ENCODE results near the gene INPP4A. TPM values are rescaled to one million over a fixed set of nuclear protein-coding genes. Genes with fewer than 3 reads are reported as not detected.
A peak's percentile ranks its signal among the peaks of the same experiment; 100 is the strongest.

Gene INPP4A
- polyA plus RNA-seq, 1 donor from 2014 or later = 51.4 TPM

- Histone ChIP-seq H3K79me2 (replicated peaks; ENCODE audit: insufficient read depth, low read length) (peaks cover 56% of the 10 kb centered on the region), H3K36me3 (ENCODE audit: insufficient read depth, low read length) (no peaks in the 10 kb centered on the region), H3K27me3 (ENCODE audit: insufficient read depth, low read depth, low read length) (no peaks in the 10 kb centered on the region), H3K9ac (ENCODE audit: low read length) (peak within 1 kb of the TSS; percentile 96), H3K9me3 (ENCODE audit: low read length) (no peaks in the 10 kb centered on the region), H3K4me3 (ENCODE audit: low read length) (peak within 1 kb of the TSS; percentile 86), H3F3A (ENCODE audit: insufficient read depth, low read length, poor library complexity, severe bottlenecking) (no peaks in the 10 kb centered on the region), H3K9me2 (ENCODE audit: insufficient read depth, low read length) (no peaks in the 10 kb centered on the region), H4K20me1 (ENCODE audit: insufficient read depth) (no peaks in the 10 kb centered on the region), H3K27ac (ENCODE audit: low read length) (peak within 1 kb of the TSS; percentile 94), H2AFZ (ENCODE audit: low read depth, low read length) (peak within 1 kb of the TSS; percentile 85), H3K4me2 (ENCODE audit: low read length) (peak within 1 kb of the TSS; percentile 70)
- peak; percentile 82 for TF ChIP-seq TAF1 (IDR thresholded peaks at IDR 0.05; ENCODE audit: low read depth)
- TF ChIP-seq EP300 (conservative IDR thresholded peaks at IDR 0.05; ENCODE audit: poor library complexity, severe bottlenecking) = peak; percentile 53
- TF ChIP-seq SMC3 (conservative IDR thresholded peaks at IDR 0.05; ENCODE audit: poor library complexity) = peak; percentile 67
- TF ChIP-seq RAD21 (conservative IDR thresholded peaks at IDR 0.05) = no peak
- peak; percentile 91 for TF ChIP-seq REST (IDR thresholded peaks at IDR 0.05; ENCODE audit: borderline replicate concordance)
- peak; percentile 92 for TF ChIP-seq MXI1 (conservative IDR thresholded peaks at IDR 0.05; ENCODE audit: poor library complexity, severe bottlenecking)
- TF ChIP-seq POLR2AphosphoS5 (IDR thresholded peaks at IDR 0.05) = peak; percentile 91
- TF ChIP-seq CTCF (IDR thresholded peaks at IDR 0.05; ENCODE audit: poor library complexity, severe bottlenecking) = peak; percentile 52
- TF ChIP-seq EZH2 (IDR thresholded peaks at IDR 0.05; ENCODE audit: borderline replicate concordance, insufficient read depth, low read length, poor library complexity, severe bottlenecking) = no peak
Observed at GRCh38 chr2:98608116-98608961, 163.7 kb downstream of the INPP4A start, which contains the start of the genes COA5 and UNC50. COA5 (minus strand) TSS chr2:98608512; CDS start chr2:98608405, 107 bp downstream. UNC50 (plus strand) TSS chr2:98608589; CDS start chr2:98609760, 1,171 bp downstream.

- no peak for TF ChIP-seq CTCF (IDR thresholded peaks at IDR 0.05; ENCODE audit: poor library complexity, severe bottlenecking)
- TF ChIP-seq EP300 (conservative IDR thresholded peaks at IDR 0.05; ENCODE audit: poor library complexity, severe bottlenecking) = no peak
- no peak for TF ChIP-seq REST (IDR thresholded peaks at IDR 0.05; ENCODE audit: borderline replicate concordance)
- no peak for TF ChIP-seq TAF1 (IDR thresholded peaks at IDR 0.05; ENCODE audit: low read depth)
- TF ChIP-seq POLR2AphosphoS5 (IDR thresholded peaks at IDR 0.05) = no peak
- TF ChIP-seq RAD21 (conservative IDR thresholded peaks at IDR 0.05) = no peak
- no peak for TF ChIP-seq SMC3 (conservative IDR thresholded peaks at IDR 0.05; ENCODE audit: poor library complexity)
- H3K79me2 ChIP-seq (replicated peaks; ENCODE audit: insufficient read depth, low read length) = peaks cover 56% of the 10 kb centered on the region
- H3K4me3 ChIP-seq (ENCODE audit: low read length) = peak overlapping the region; percentile 86
- no peaks in the 10 kb centered on the region for H3K9me3 ChIP-seq (ENCODE audit: low read length)
- no peaks in the 10 kb centered on the region for H3F3A ChIP-seq (ENCODE audit: insufficient read depth, low read length, poor library complexity, severe bottlenecking)
- H3K36me3 ChIP-seq (ENCODE audit: insufficient read depth, low read length) = no peaks in the 10 kb centered on the region
- peak overlapping the region; percentile 94 for H3K27ac ChIP-seq (ENCODE audit: low read length)
- H3K9ac ChIP-seq (ENCODE audit: low read length) = peak overlapping the region; percentile 96
- no peaks in the 10 kb centered on the region for H3K9me2 ChIP-seq (ENCODE audit: insufficient read depth, low read length)
- H4K20me1 ChIP-seq (ENCODE audit: insufficient read depth) = no peaks in the 10 kb centered on the region
- H2AFZ ChIP-seq (ENCODE audit: low read depth, low read length) = peak overlapping the region; percentile 85
- H3K4me2 ChIP-seq (ENCODE audit: low read length) = peak overlapping the region; percentile 70
- no peaks in the 10 kb centered on the region for H3K27me3 ChIP-seq (ENCODE audit: insufficient read depth, low read depth, low read length)
Observed at GRCh38 chr2:98608962-98609604, 164.4 kb downstream of the INPP4A start.
